ENCODE results near the gene ATXN7L1.

- TF ChIP-seq CTCF (conservative IDR thresholded peaks at IDR 0.05; ENCODE audit: low read depth, low read length) (no peak), SMC3 (IDR thresholded peaks at IDR 0.05; ENCODE audit: low read depth, low read length) (no peak), RAD21 (IDR thresholded peaks at IDR 0.05; ENCODE audit: low read length) (no peak), USF2 (IDR thresholded peaks at IDR 0.05; ENCODE audit: low read depth, low read length) (no peak), POLR2A (IDR thresholded peaks at IDR 0.05; ENCODE audit: low read depth, low read length) (no peak), BHLHE40 (IDR thresholded peaks at IDR 0.05; ENCODE audit: low read depth, low read length) (no peak), RCOR1 (IDR thresholded peaks at IDR 0.05; ENCODE audit: insufficient replicate concordance, low read length) (no peak), FOS (IDR thresholded peaks at IDR 0.05; ENCODE audit: low read depth, low read length) (no peak), ELK1 (IDR thresholded peaks at IDR 0.05; ENCODE audit: borderline replicate concordance, low read depth, low read length) (no peak), CEBPB (IDR thresholded peaks at IDR 0.05; ENCODE audit: low read depth, low read length) (no peak), MAZ (IDR thresholded peaks at IDR 0.05; ENCODE audit: borderline replicate concordance, low read depth, low read length) (no peak), MXI1 (IDR thresholded peaks at IDR 0.05; ENCODE audit: borderline replicate concordance, low read depth, low read length) (no peak)
Measured at GRCh38 chr7:105705427-105705826, 171.0 kb downstream of the ATXN7L1 start.

All from IMR-90 (cell line).